IMR-90 (cell line): ENCODE measurements around the gene AOPEP.

Experiments used
- BHLHE40 ChIP-seq: fragments of 150-350 bp; IDR thresholded peaks from 2 replicates; pipeline ENCODE4 v1.6.1; 2016; ENCODE audit warnings: mild to moderate bottlenecking, low read depth, low read length
- FOS ChIP-seq: fragments of 150-350 bp; IDR thresholded peaks from 2 replicates; pipeline ENCODE4 v1.6.1; 2016; ENCODE audit warnings: low read depth, low read length
- MAFK ChIP-seq: IDR thresholded peaks from 2 replicates; pipeline ENCODE4 v1.6.1; 2012; ENCODE audit warnings: low read depth, low read length, improper control_type of control experiment
- POLR2A ChIP-seq: IDR thresholded peaks from 2 replicates; pipeline ENCODE4 v1.6.1; 2012; ENCODE audit warnings: mild to moderate bottlenecking, low read depth, low read length
- RCOR1 ChIP-seq: IDR thresholded peaks from 2 replicates; pipeline ENCODE4 v1.6.1; 2012; ENCODE audit warnings: mild to moderate bottlenecking, low read length, improper control_type of control experiment; ENCODE audit not compliant: insufficient replicate concordance
- RFX5 ChIP-seq: IDR thresholded peaks from 2 replicates; pipeline ENCODE4 v1.8.0; 2012; ENCODE audit warnings: low read depth, mild to moderate bottlenecking, low read length, moderate library complexity
- TF ChIP-seq, protein P1 (sequence below): conservative IDR thresholded peaks from 2 replicates; pipeline ENCODE4 v1.5.1; 2012; ENCODE audit warnings: mild to moderate bottlenecking, low read depth, low read length, improper control_type of control experiment
- TF ChIP-seq, protein P2 (sequence below): fragments of 150-350 bp; IDR thresholded peaks from 2 replicates; pipeline ENCODE4 v1.6.1; 2016; ENCODE audit warnings: low read depth, mild to moderate bottlenecking, low read length, moderate library complexity, borderline replicate concordance
- TF ChIP-seq, protein P3 (sequence below): fragments of 150-350 bp; IDR thresholded peaks from 2 replicates; pipeline ENCODE4 v1.6.1; 2017; ENCODE audit warnings: mild to moderate bottlenecking, antibody characterized with exemption, low read length, low read depth

DNA sequence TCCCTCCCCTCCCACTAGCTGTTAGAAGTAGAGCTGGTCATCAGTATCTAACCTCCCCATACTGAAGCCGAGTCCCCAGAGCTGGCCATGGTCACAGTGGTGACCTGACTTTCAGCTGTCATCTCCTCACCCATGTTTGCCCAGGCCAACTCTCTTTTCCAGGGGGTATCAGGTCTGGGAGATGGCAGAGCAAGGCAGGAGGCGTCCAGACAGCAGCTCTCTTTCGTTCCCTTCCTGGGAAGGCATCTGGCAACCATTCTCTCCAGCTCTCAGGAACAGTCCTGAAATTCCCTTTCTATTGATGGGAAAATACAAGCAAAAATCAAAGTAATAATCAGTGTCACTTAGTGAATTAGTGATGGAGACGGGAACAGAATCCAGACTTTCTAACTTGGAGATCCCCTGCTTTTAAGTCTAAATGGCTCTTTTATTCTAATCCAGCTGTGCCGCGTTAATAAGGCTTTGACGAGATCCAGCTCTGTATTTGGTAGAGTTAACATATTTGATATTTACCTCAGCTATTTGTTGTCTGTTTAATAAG lies 21.3 kb upstream of the AOPEP start:
- TF ChIP-seq FOS (no peak), POLR2A (no peak), BHLHE40 (no peak), RCOR1 (no peak), MAFK (no peak), RFX5 (no peak)
- TF ChIP-seq, protein P1, sequence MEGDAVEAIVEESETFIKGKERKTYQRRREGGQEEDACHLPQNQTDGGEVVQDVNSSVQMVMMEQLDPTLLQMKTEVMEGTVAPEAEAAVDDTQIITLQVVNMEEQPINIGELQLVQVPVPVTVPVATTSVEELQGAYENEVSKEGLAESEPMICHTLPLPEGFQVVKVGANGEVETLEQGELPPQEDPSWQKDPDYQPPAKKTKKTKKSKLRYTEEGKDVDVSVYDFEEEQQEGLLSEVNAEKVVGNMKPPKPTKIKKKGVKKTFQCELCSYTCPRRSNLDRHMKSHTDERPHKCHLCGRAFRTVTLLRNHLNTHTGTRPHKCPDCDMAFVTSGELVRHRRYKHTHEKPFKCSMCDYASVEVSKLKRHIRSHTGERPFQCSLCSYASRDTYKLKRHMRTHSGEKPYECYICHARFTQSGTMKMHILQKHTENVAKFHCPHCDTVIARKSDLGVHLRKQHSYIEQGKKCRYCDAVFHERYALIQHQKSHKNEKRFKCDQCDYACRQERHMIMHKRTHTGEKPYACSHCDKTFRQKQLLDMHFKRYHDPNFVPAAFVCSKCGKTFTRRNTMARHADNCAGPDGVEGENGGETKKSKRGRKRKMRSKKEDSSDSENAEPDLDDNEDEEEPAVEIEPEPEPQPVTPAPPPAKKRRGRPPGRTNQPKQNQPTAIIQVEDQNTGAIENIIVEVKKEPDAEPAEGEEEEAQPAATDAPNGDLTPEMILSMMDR = no peak
- TF ChIP-seq, protein P2, sequence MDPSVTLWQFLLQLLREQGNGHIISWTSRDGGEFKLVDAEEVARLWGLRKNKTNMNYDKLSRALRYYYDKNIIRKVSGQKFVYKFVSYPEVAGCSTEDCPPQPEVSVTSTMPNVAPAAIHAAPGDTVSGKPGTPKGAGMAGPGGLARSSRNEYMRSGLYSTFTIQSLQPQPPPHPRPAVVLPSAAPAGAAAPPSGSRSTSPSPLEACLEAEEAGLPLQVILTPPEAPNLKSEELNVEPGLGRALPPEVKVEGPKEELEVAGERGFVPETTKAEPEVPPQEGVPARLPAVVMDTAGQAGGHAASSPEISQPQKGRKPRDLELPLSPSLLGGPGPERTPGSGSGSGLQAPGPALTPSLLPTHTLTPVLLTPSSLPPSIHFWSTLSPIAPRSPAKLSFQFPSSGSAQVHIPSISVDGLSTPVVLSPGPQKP = no peak
- TF ChIP-seq, protein P3, sequence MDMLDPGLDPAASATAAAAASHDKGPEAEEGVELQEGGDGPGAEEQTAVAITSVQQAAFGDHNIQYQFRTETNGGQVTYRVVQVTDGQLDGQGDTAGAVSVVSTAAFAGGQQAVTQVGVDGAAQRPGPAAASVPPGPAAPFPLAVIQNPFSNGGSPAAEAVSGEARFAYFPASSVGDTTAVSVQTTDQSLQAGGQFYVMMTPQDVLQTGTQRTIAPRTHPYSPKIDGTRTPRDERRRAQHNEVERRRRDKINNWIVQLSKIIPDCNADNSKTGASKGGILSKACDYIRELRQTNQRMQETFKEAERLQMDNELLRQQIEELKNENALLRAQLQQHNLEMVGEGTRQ = no peak
